ENCODE data around the gene SIPA1.
A peak's percentile ranks its signal among the peaks of the same experiment; 100 is the strongest.
"Not testable (repeated sequence)": the region's sequence is repeated elsewhere in the genome, so short reads cannot be mapped to it uniquely, and the experiment has no call there.

The SIPA1 gene

DNA sequence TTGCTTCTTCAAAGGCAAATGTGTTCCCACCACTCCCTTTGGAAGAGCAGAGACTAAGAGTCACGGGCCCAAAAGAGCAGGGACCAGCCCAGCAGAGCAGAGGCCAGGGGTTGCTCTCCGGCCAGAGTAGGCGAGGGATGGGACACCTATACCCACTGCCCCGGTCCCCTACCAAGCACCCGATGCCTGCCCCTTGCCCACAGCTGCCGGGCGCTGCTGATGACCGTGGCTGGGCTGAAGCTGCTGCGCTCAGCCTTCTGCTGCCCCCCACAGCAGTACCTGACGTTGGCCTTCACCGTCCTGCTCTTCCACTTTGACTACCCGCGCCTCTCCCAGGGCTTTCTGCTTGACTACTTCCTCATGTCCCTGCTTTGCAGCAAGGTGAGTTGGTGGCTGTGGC is 10.7 kb upstream of the SIPA1 start:
- H3K9ac ChIP-seq (ENCODE audit: low read depth, low read length): no peak overlapping the region
- H3K4me3 ChIP-seq (ENCODE audit: low read length): no peak overlapping the region
- WGBS: 97% methylated on average over 13 of the region's 13 CpGs
- H3K4me1 ChIP-seq (ENCODE audit: insufficient read depth, low read length): no peaks in the 10 kb centered on the region
- no peaks in the 10 kb centered on the region for H3K27me3 ChIP-seq (ENCODE audit: insufficient read depth, low read length)
- H3K9me3 ChIP-seq (ENCODE audit: insufficient read depth, low read depth, low read length): no peaks in the 10 kb centered on the region
- peaks cover 86% of the 10 kb centered on the region for H3K36me3 ChIP-seq (ENCODE audit: insufficient read depth, low read length)
- no peak overlapping the region for H3K27ac ChIP-seq (ENCODE audit: low read depth, low read length)

DNA sequence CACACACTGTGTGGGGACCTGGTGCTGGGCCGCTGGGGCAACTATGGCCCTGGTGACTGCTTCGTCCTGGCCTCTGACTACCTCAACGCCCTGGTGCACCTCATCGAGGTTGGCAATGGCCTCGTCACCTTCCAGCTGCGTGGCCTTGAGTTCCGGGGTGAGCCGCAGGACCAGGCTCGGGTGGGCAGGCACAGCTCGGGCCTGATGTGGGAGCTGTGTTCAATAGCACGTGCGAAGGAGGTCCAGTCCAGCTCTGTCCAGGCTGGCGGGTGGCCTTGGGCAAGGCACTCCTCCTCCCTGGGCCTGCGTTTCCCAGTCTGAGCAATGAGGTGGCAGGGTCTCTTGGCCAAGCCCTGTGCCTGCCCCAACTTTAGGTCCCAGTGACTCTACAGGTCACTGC is 8.3 kb upstream of the SIPA1 start:
- Histone ChIP-seq H3K27me3 (ENCODE audit: insufficient read depth, low read length) (no peaks in the 10 kb centered on the region), H3K4me1 (ENCODE audit: insufficient read depth, low read length) (no peaks in the 10 kb centered on the region), H3K36me3 (ENCODE audit: insufficient read depth, low read length) (peaks cover 84% of the 10 kb centered on the region), H3K9ac (ENCODE audit: low read depth, low read length) (no peak overlapping the region), H3K27ac (ENCODE audit: low read depth, low read length) (no peak overlapping the region), H3K4me3 (ENCODE audit: low read length) (no peak overlapping the region), H3K9me3 (ENCODE audit: insufficient read depth, low read depth, low read length) (no peaks in the 10 kb centered on the region)
- 95% methylated on average over 14 of the region's 14 CpGs for WGBS

DNA sequence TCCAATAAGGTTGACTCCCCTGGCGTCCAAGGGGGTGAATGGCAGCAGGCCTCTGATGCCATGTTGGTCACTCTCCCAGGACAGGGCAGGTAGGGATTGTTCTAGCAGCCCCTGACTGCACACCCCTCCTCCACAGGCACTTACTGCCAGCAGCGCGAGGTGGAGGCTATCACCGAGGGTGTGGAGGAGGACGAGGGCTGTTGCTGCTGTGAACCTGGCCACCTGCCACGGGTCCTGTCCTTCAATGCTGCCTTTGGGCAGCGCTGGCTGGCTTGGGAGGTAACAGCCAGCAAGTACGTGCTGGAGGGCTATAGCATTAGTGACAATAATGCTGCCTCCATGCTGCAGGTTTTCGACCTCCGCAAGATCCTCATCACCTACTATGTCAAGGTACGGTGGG is 7.7 kb upstream of the SIPA1 start:
- Histone ChIP-seq H3K27ac (ENCODE audit: low read depth, low read length) (no peak overlapping the region), H3K4me3 (ENCODE audit: low read length) (no peak overlapping the region), H3K4me1 (ENCODE audit: insufficient read depth, low read length) (no peaks in the 10 kb centered on the region), H3K36me3 (ENCODE audit: insufficient read depth, low read length) (peaks cover 85% of the 10 kb centered on the region), H3K9ac (ENCODE audit: low read depth, low read length) (no peak overlapping the region), H3K9me3 (ENCODE audit: insufficient read depth, low read depth, low read length) (no peaks in the 10 kb centered on the region), H3K27me3 (ENCODE audit: insufficient read depth, low read length) (no peaks in the 10 kb centered on the region)
- 96% methylated on average over 11 of the region's 11 CpGs for WGBS

DNA sequence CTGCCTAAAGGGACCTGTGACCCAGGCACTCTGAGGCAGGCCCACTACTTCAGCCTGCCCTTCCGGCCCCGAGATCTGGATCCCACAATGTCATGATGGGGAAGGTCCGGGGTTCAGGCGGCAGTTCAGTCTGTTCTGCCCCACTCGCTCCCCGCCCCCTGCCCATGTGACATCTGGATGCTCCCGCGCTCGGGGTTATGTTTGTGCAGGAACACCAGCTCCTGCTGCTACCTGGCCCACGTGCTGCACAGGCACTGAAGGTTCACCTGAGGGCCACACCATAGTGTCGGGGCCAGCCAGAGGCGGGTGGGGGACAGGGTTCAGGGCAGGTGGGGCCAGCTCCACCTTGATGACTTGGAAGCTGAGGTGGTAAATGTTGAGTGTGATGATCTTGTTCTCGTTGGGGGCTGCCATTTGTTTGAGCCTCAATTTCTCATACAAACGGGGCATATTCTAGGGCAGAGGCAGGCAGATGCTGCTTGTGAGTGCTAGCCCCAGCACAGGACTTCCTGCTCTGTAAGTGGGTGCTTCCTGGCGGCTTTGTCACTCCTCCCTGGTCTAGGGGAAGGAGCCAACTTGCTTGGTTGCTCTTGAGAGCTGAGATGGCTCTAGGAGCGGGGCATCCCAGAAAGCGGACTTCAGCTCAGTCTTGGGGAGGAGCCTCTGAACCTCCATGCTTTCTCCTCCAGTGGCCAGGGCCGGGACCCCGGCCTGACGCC is 4.4 kb upstream of the SIPA1 start:
- Histone ChIP-seq H3K9me3 (ENCODE audit: insufficient read depth, low read depth, low read length) (no peaks in the 10 kb centered on the region), H3K27me3 (ENCODE audit: insufficient read depth, low read length) (no peaks in the 10 kb centered on the region), H3K4me1 (ENCODE audit: insufficient read depth, low read length) (peaks cover 5% of the 10 kb centered on the region), H3K9ac (ENCODE audit: low read depth, low read length) (no peak overlapping the region), H3K4me3 (ENCODE audit: low read length) (no peak overlapping the region), H3K36me3 (ENCODE audit: insufficient read depth, low read length) (peaks cover 75% of the 10 kb centered on the region), H3K27ac (ENCODE audit: low read depth, low read length) (no peak overlapping the region)
- 95% methylated on average over 20 of the region's 20 CpGs for WGBS

DNA sequence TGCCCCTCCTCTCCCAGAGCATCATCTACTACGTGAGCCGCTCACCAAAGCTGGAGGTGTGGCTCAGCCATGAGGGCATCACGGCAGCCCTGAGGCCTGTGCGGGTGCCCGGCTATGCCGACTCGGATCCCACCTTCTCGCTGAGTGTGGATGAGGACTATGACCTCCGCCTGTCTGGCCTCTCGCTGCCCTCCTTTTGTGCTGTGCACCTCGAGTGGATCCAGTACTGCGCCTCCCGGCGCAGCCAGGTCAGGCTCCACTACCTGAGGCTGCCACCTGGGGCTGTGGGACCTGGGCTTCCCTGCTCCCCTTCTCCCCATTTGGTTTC is 3.8 kb upstream of the SIPA1 start:
- Histone ChIP-seq H3K27ac (ENCODE audit: low read depth, low read length) (no peak overlapping the region), H3K36me3 (ENCODE audit: insufficient read depth, low read length) (peaks cover 69% of the 10 kb centered on the region), H3K9me3 (ENCODE audit: insufficient read depth, low read depth, low read length) (no peaks in the 10 kb centered on the region), H3K4me1 (ENCODE audit: insufficient read depth, low read length) (peaks cover 10% of the 10 kb centered on the region), H3K9ac (ENCODE audit: low read depth, low read length) (no peak overlapping the region), H3K4me3 (ENCODE audit: low read length) (no peak overlapping the region), H3K27me3 (ENCODE audit: insufficient read depth, low read length) (no peaks in the 10 kb centered on the region)
- 97% methylated on average over 14 of the region's 14 CpGs for WGBS

DNA sequence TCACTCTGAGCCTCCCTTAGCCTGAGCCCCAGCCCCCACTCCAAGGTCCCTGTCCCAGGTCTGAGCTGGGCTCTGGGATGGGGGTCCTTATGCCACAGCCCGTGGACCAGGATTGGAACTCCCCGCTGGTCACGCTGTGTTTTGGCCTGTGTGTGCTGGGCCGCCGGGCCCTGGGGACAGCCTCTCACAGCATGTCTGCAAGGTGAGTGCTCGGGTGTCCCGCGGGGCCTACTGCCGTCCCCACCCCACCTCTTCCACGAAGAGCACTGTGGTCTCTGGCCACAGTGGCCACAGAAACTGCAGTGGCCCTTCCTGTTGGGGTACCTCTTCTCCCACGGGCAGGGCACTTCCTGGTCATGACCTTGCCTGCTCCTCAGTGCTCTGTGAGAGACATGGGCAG is 3.5 kb upstream of the SIPA1 start:
- Histone ChIP-seq H3K9ac (ENCODE audit: low read depth, low read length) (no peak overlapping the region), H3K27ac (ENCODE audit: low read depth, low read length) (no peak overlapping the region), H3K27me3 (ENCODE audit: insufficient read depth, low read length) (no peaks in the 10 kb centered on the region), H3K4me1 (ENCODE audit: insufficient read depth, low read length) (peaks cover 10% of the 10 kb centered on the region), H3K4me3 (ENCODE audit: low read length) (no peak overlapping the region), H3K36me3 (ENCODE audit: insufficient read depth, low read length) (peaks cover 66% of the 10 kb centered on the region), H3K9me3 (ENCODE audit: insufficient read depth, low read depth, low read length) (no peaks in the 10 kb centered on the region)
- WGBS: 94% methylated on average over 11 of the region's 11 CpGs

DNA sequence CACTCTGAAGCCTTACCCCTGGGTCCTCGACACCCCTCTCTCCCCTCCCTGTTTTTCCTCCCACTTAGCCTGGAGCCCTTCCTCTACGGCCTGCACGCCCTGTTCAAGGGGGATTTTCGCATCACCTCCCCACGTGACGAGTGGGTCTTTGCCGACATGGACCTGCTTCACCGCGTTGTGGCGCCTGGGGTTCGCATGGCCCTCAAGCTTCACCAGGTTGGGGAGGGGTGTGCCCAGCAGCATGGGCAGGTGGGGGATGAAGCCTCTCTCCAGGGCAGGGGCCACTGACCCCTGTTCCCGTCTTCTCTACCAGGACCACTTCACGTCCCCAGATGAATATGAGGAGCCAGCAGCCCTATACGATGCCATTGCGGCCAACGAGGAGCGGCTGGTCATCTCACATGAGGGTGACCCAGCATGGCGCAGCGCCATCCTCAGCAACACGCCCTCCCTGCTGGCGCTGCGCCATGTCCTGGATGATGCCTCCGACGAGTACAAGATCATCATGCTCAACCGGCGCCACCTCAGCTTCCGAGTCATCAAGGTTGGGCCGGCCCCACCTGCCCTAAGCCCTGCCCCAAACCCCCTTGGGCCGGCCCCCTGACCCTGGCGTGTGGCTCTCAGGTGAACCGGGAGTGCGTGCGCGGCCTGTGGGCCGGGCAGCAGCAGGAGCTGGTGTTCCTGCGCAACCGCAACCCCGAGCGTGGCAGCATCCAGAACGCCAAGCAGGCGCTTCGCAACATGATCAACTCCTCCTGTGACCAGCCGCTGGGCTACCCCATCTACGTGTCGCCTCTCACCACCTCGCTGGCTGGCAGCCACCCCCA is 2.8 kb upstream of the SIPA1 start:
- Histone ChIP-seq H3K36me3 (ENCODE audit: insufficient read depth, low read length) (peaks cover 59% of the 10 kb centered on the region), H3K27ac (ENCODE audit: low read depth, low read length) (no peak overlapping the region), H3K9me3 (ENCODE audit: insufficient read depth, low read depth, low read length) (no peaks in the 10 kb centered on the region), H3K4me3 (ENCODE audit: low read length) (no peak overlapping the region), H3K27me3 (ENCODE audit: insufficient read depth, low read length) (no peaks in the 10 kb centered on the region), H3K4me1 (ENCODE audit: insufficient read depth, low read length) (peaks cover 10% of the 10 kb centered on the region), H3K9ac (ENCODE audit: low read depth, low read length) (no peak overlapping the region)
- 95% methylated on average over 46 of the region's 46 CpGs for WGBS

DNA sequence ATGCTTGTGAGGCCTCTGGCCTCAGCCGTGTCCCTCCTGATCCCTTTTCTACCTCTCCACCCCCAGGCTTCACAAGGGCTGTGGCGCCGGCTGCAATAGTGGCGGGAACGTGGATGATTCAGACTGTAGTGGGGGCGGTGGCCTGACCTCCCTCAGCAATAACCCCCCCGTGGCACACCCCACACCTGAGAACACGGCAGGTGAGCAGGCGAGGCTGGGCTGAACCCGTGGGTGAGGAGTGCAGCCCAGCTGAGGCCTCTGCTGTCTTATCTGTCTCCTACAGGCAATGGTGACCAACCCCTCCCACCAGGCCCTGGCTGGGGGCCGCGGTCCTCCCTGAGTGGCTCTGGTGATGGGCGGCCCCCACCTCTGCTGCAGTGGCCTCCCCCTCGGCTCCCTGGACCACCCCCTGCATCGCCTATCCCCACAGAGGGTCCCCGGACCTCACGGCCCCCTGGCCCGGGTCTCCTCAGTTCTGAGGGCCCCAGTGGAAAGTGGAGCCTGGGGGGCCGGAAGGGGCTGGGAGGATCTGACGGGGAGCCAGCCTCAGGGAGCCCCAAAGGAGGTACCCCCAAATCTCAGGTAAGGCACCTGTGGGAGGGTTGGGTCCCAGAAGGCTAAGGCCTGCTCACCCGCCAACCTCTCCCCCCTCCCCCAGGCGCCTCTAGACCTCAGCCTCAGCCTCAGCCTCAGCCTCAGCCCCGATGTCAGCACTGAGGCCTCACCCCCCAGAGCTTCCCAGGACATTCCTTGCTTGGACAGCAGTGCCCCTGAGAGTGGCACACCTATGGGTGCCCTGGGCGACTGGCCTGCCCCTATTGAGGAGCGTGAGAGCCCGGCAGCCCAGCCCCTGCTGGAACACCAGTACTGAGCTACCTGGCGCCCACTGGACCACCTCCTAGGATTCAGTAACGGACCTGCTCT is 1.5 kb upstream of the SIPA1 start:
- Histone ChIP-seq H3K9ac (ENCODE audit: low read depth, low read length) (no peak overlapping the region), H3K36me3 (ENCODE audit: insufficient read depth, low read length) (peaks cover 49% of the 10 kb centered on the region), H3K4me1 (ENCODE audit: insufficient read depth, low read length) (peaks cover 10% of the 10 kb centered on the region), H3K27ac (ENCODE audit: low read depth, low read length) (peak overlapping the region; percentile 41; the same call in 1 of the 2 replicates), H3K4me3 (ENCODE audit: low read length) (no peak overlapping the region), H3K9me3 (ENCODE audit: insufficient read depth, low read depth, low read length) (no peaks in the 10 kb centered on the region), H3K27me3 (ENCODE audit: insufficient read depth, low read length) (no peaks in the 10 kb centered on the region)
- WGBS: 93% methylated on average over 28 of the region's 28 CpGs

DNA sequence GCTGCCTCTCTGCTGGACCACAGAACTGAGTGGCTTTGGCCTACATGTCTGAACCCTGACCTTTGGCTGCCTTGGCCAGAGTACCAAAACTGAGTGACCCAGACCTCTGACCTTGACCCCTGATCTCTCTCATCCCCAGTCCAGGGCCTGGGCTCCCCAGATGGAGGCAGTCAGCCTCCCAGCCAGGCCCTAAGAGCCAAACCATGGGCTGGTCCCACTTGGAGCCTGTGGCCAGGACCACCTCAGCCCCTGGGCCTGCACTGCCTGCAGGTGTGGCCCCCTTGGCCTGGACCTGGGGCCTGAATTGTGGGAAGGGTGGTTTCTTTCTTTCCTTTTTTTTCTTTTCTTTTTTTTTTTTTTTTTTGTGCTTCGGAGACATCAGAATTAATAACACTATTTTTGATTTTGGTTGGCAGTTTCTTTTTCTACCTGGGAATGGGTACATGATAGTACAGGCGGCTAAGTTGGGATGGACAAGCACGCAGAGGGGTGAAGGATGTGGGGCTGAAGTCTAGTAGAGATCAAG is 806 bp upstream of the SIPA1 start:
- peaks cover 14% of the 10 kb centered on the region for H3K4me1 ChIP-seq (ENCODE audit: insufficient read depth, low read length)
- no peaks in the 10 kb centered on the region for H3K27me3 ChIP-seq (ENCODE audit: insufficient read depth, low read length)
- 96% methylated on average over 3 of the region's 3 CpGs for WGBS
- H3K27ac ChIP-seq (ENCODE audit: low read depth, low read length): peak overlapping the region; percentile 73; the same call in 1 of the 2 replicates
- H3K9me3 ChIP-seq (ENCODE audit: insufficient read depth, low read depth, low read length): no peaks in the 10 kb centered on the region
- H3K4me3 ChIP-seq (ENCODE audit: low read length): peak overlapping the region; percentile 76; the same call in 1 of the 2 replicates
- H3K36me3 ChIP-seq (ENCODE audit: insufficient read depth, low read length): peaks cover 44% of the 10 kb centered on the region
- peak overlapping the region; percentile 17; the same call in 1 of the 2 replicates for H3K9ac ChIP-seq (ENCODE audit: low read depth, low read length)

DNA sequence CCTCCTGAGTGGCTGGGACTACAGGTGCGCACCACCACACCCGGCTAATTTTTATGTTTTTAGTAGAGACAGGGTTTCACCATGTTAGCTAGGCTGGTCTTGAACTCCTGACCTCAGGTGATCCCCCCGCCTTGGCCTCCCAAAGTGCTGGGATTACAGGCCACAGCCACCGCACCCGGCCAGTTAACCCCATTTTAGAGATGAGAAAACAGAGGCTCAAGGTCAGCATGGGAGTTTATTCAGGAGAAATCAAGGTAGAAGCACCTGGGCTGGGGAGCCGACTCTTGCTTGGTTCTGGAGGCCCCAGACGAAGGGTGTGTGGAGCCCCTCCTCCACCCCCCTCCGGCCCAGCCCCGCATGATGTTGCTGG is 1.3 kb downstream of the SIPA1 start:
- H3K27me3 ChIP-seq (ENCODE audit: insufficient read depth, low read length); H3K4me3 ChIP-seq (ENCODE audit: low read length); H3K9ac ChIP-seq (ENCODE audit: low read depth, low read length); H3K9me3 ChIP-seq (ENCODE audit: insufficient read depth, low read depth, low read length); H3K27ac ChIP-seq (ENCODE audit: low read depth, low read length): not testable (repeated sequence)
- H3K4me1 ChIP-seq (ENCODE audit: insufficient read depth, low read length): peaks cover 20% of the 10 kb centered on the region
- H3K36me3 ChIP-seq (ENCODE audit: insufficient read depth, low read length): peaks cover 30% of the 10 kb centered on the region
- 96% methylated on average over 9 of the region's 9 CpGs for WGBS

Measured in HUES64 (cell line).